ENCODE measurements around the gene PARD3.

- TF ChIP-seq CTCF (conservative IDR thresholded peaks at IDR 0.05 in 1 of 2, IDR thresholded peaks at IDR 0.05 in 1 of 2; ENCODE audit: low read depth in 1 of 2, low read length in 2 of 2) (peak; percentile 21 to 31), EZH2 (IDR thresholded peaks at IDR 0.05; ENCODE audit: low read length, missing control alignments) (no peak)
Measured at GRCh38 chr10:34156781-34157425, 658.2 kb downstream of the PARD3 start.

Measured in fibroblast of lung (primary cell).